Measurements from ENCODE around the gene FBXO44. TPM values are rescaled to one million over a fixed set of nuclear protein-coding genes. Genes with fewer than 3 reads are reported as not detected.

The FBXO44 gene
- total RNA-seq, 1 experiment from 2014 or later = 22.6 TPM

DNA sequence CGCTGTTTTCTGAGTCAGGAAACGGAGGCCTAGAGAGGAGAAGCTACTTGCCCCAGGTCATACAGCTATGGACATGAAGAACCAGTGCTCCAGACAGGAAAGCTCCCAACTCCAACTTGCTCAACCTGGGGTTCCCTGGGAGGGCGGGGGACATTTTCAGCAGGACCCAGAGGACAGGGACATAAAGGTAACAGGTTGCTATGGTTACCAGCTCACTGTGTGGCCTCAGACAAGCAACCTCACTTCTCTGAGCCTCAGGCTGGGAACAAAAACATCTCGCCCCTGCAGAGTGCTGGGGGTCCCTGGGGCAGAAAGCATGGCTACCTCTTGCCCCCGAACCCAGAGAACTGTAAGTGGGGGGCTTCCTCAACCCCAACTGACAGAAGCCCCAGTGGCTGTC, 16.6 kb upstream of the FBXO44 start:
- H3K4me1 Mint-ChIP-seq (ENCODE audit: low read depth, unreplicated experiment) = no peaks in the 10 kb centered on the region
- no peak overlapping the region for H3K4me3 ChIP-seq (ENCODE audit: low read depth, low read length)
- H3K4me3 Mint-ChIP-seq (ENCODE audit: unreplicated experiment) = no peak overlapping the region
- no peak for DNase-seq
- no peaks in the 10 kb centered on the region for H3K9me3 ChIP-seq
- no peak overlapping the region for H3K27ac Mint-ChIP-seq (ENCODE audit: unreplicated experiment)
- BruUV-seq (replicated peaks) = no TSS peak
- ChIA-PET CTCF (no interaction called here), POLR2A (no interaction called here)
- intact Hi-C loops (cut with micrococcal nuclease; ENCODE audit: unreplicated experiment) = no loop called here
- TF ChIP-seq, protein P1, sequence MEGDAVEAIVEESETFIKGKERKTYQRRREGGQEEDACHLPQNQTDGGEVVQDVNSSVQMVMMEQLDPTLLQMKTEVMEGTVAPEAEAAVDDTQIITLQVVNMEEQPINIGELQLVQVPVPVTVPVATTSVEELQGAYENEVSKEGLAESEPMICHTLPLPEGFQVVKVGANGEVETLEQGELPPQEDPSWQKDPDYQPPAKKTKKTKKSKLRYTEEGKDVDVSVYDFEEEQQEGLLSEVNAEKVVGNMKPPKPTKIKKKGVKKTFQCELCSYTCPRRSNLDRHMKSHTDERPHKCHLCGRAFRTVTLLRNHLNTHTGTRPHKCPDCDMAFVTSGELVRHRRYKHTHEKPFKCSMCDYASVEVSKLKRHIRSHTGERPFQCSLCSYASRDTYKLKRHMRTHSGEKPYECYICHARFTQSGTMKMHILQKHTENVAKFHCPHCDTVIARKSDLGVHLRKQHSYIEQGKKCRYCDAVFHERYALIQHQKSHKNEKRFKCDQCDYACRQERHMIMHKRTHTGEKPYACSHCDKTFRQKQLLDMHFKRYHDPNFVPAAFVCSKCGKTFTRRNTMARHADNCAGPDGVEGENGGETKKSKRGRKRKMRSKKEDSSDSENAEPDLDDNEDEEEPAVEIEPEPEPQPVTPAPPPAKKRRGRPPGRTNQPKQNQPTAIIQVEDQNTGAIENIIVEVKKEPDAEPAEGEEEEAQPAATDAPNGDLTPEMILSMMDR (IDR thresholded peaks at IDR 0.05; ENCODE audit: insufficient read depth in 1 of 2, low read depth in 1 of 2, low read length in 1 of 2, severe bottlenecking in 1 of 2, unreplicated experiment in 1 of 2) = no peak
- H3K4me1 ChIP-seq = no peaks in the 10 kb centered on the region
- H3K9me3 Mint-ChIP-seq (ENCODE audit: unreplicated experiment) = no peaks in the 10 kb centered on the region
- H3K36me3 ChIP-seq (ENCODE audit: control insufficient read depth, insufficient read depth, low read length) = no peaks in the 10 kb centered on the region
- peaks cover 4% of the 10 kb centered on the region for H3K27me3 Mint-ChIP-seq (ENCODE audit: insufficient read depth, unreplicated experiment)
- peaks cover 5% of the 10 kb centered on the region for H3K36me3 Mint-ChIP-seq (ENCODE audit: insufficient read depth, unreplicated experiment)
- no peaks in the 10 kb centered on the region for H3K27me3 ChIP-seq (replicated peaks; ENCODE audit: control insufficient read depth, insufficient read depth, low read length)

GRCh38 chr1:11639372-11639771, 15.3 kb upstream of the FBXO44 start:
- no peak for DNase-seq
- Mint-ChIP-seq H3K4me3 (ENCODE audit: unreplicated experiment) (no peak overlapping the region), H3K36me3 (ENCODE audit: insufficient read depth, unreplicated experiment) (peaks cover 5% of the 10 kb centered on the region), H3K9me3 (ENCODE audit: unreplicated experiment) (no peaks in the 10 kb centered on the region), H3K27ac (ENCODE audit: unreplicated experiment) (no peak overlapping the region), H3K27me3 (ENCODE audit: insufficient read depth, unreplicated experiment) (peaks cover 4% of the 10 kb centered on the region), H3K4me1 (ENCODE audit: low read depth, unreplicated experiment) (no peaks in the 10 kb centered on the region)
- Histone ChIP-seq H3K4me1 (no peaks in the 10 kb centered on the region), H3K36me3 (ENCODE audit: control insufficient read depth, insufficient read depth, low read length) (no peaks in the 10 kb centered on the region), H3K4me3 (ENCODE audit: low read depth, low read length) (no peak overlapping the region), H3K9me3 (no peaks in the 10 kb centered on the region), H3K27me3 (replicated peaks; ENCODE audit: control insufficient read depth, insufficient read depth, low read length) (no peaks in the 10 kb centered on the region)
- TF ChIP-seq, protein P1 (IDR thresholded peaks at IDR 0.05; ENCODE audit: insufficient read depth in 1 of 2, low read depth in 1 of 2, low read length in 1 of 2, severe bottlenecking in 1 of 2, unreplicated experiment in 1 of 2) = no peak
- no TSS peak for BruUV-seq (replicated peaks)
- ChIA-PET POLR2A (no interaction called here), CTCF (no interaction called here)
- intact Hi-C loops (cut with micrococcal nuclease; ENCODE audit: unreplicated experiment) = no loop called here

DNA sequence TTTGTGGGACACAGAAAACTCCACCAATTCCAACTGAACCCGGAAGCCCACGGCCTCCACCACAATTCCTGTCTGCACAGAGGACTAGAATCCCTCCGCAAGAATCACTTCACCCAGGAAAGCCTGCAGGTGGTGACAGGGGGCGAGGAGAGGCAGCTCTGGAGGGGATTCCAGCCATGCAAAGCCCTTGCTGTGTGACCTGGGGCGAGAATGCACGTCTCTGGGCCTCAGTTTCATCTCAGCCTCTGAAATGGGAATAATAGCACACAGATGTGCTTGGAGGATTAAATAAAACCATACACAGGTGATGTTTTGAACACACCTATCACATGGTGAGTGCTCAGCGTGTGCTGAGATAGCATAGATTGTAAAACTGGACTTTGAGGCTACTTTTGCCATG, 14.6 kb upstream of the FBXO44 start:
- Histone ChIP-seq H3K4me3 (ENCODE audit: low read depth, low read length) (no peak overlapping the region), H3K36me3 (ENCODE audit: control insufficient read depth, insufficient read depth, low read length) (no peaks in the 10 kb centered on the region), H3K9me3 (no peaks in the 10 kb centered on the region), H3K27me3 (replicated peaks; ENCODE audit: control insufficient read depth, insufficient read depth, low read length) (no peaks in the 10 kb centered on the region), H3K4me1 (no peaks in the 10 kb centered on the region)
- DNase-seq = no peak
- TF ChIP-seq, protein P1 (IDR thresholded peaks at IDR 0.05; ENCODE audit: insufficient read depth in 1 of 2, low read depth in 1 of 2, low read length in 1 of 2, severe bottlenecking in 1 of 2, unreplicated experiment in 1 of 2) = no peak
- no TSS peak for BruUV-seq (replicated peaks)
- POLR2A ChIA-PET = no interaction called here
- H3K4me1 Mint-ChIP-seq (ENCODE audit: low read depth, unreplicated experiment) = no peaks in the 10 kb centered on the region
- peaks cover 5% of the 10 kb centered on the region for H3K36me3 Mint-ChIP-seq (ENCODE audit: insufficient read depth, unreplicated experiment)
- H3K4me3 Mint-ChIP-seq (ENCODE audit: unreplicated experiment) = no peak overlapping the region
- CTCF ChIA-PET = no interaction called here
- intact Hi-C loops (cut with micrococcal nuclease; ENCODE audit: unreplicated experiment) = loop anchor here (5.0 to 10.0 kb wide), 2 partner anchors 65 to 163 kb away; partner anchors contain the start of gene DISP3
- H3K27me3 Mint-ChIP-seq (ENCODE audit: insufficient read depth, unreplicated experiment) = peaks cover 4% of the 10 kb centered on the region
- H3K27ac Mint-ChIP-seq (ENCODE audit: unreplicated experiment) = no peak overlapping the region
- H3K9me3 Mint-ChIP-seq (ENCODE audit: unreplicated experiment) = no peaks in the 10 kb centered on the region
